HEK293 (cell line): ENCODE results near the gene CACNG7.

Source experiments
- CTCF ChIA-PET: fragments of 350-600 bp; formaldehyde crosslinking; extraction: SDS; loops from one replicate; lab custom pipeline; 2021; ENCODE audit warnings: antibody characterized with exemption; lab: Yijun Ruan, JAX
- POLR2A ChIA-PET: fragments of 300-600 bp; formaldehyde crosslinking; extraction: SDS; loops from one replicate; lab custom pipeline; 2020; ENCODE audit warnings: antibody characterized with exemption, inconsistent platforms; lab: Yijun Ruan, JAX
- H3K27ac ChIP-seq: fragments of 200-500 bp; sonication (Bioruptor generic); 2 replicates; pipeline ENCODE4 v1.5.1; 2014; ENCODE audit warnings: low read depth, low read length, control low read depth, inconsistent platforms; ENCODE audit errors: extremely low read depth
- H3K36me3 ChIP-seq, 2 experiments: fragments of 200-500 bp in 1 of 2; sonication (Bioruptor generic) in 1 of 2; 1 replicate in 1 of 2; 2 replicates in 1 of 2; pipeline ENCODE4 v1.5.1; 2014 to 2017; ENCODE audit warnings: inconsistent platforms in 2 of 2, low read length in 2 of 2; ENCODE audit not compliant: control insufficient read depth in 2 of 2, insufficient read depth in 1 of 2
- H3K4me1 ChIP-seq: fragments of 200-500 bp; sonication (Bioruptor generic); 2 replicates; pipeline ENCODE4 v1.5.1; 2014; ENCODE audit warnings: mild to moderate bottlenecking, low read length, inconsistent platforms; ENCODE audit not compliant: control insufficient read depth, insufficient read depth
- H3K4me3 ChIP-seq: 2 replicates; pipeline ENCODE4 v1.5.1; 2011; ENCODE audit warnings: low read depth, mild to moderate bottlenecking, control low read depth, low read length, moderate library complexity
- H3K9me3 ChIP-seq: fragments of 200-500 bp; sonication (Bioruptor generic); 2 replicates; pipeline ENCODE4 v1.5.1; 2014; ENCODE audit warnings: low read depth, low read length, inconsistent platforms; ENCODE audit not compliant: control insufficient read depth, insufficient read depth
- FEZF1 ChIP-seq: fragments of 450-650 bp; formaldehyde crosslinking; IDR thresholded peaks from 2 replicates; pipeline ENCODE4 v1.5.1; 2016; ENCODE audit warnings: missing biosample characterization, missing genetic modification characterization
- GLI2 ChIP-seq: fragments of 450-650 bp; formaldehyde crosslinking; IDR thresholded peaks from 2 replicates; pipeline ENCODE4; 2017; ENCODE audit warnings: missing biosample characterization, missing genetic modification characterization, low read depth, borderline replicate concordance
- GLIS1 ChIP-seq: fragments of 450-650 bp; formaldehyde crosslinking; IDR thresholded peaks from 2 replicates; pipeline ENCODE4 v1.5.1; 2016; ENCODE audit warnings: missing biosample characterization, missing genetic modification characterization
- IKZF3 ChIP-seq: fragments of 450-650 bp; IDR thresholded peaks from 2 replicates; pipeline ENCODE4 v1.5.0; 2018; ENCODE audit warnings: missing biosample characterization, mild to moderate bottlenecking, missing genetic modification characterization, moderate library complexity
- PRDM4 ChIP-seq: fragments of 450-650 bp; formaldehyde crosslinking; IDR thresholded peaks from 2 replicates; pipeline ENCODE4 v1.5.1; 2017; ENCODE audit warnings: missing biosample characterization, missing genetic modification characterization
- SP3 ChIP-seq: fragments of 450-650 bp; formaldehyde crosslinking; IDR thresholded peaks from 2 replicates; pipeline ENCODE4 v1.5.1; 2016; ENCODE audit warnings: missing biosample characterization, missing genetic modification characterization
- YY1 ChIP-seq: fragments of 450-650 bp; formaldehyde crosslinking; IDR thresholded peaks from 2 replicates; pipeline ENCODE4 v1.5.1; 2018; ENCODE audit warnings: missing biosample characterization, missing genetic modification characterization
- YY2 ChIP-seq: fragments of 450-650 bp; formaldehyde crosslinking; IDR thresholded peaks from 2 replicates; pipeline ENCODE4 v1.5.1; 2016; ENCODE audit warnings: missing biosample characterization, missing genetic modification characterization
- ZBTB17 ChIP-seq: fragments of 450-650 bp; formaldehyde crosslinking; IDR thresholded peaks from 2 replicates; pipeline ENCODE4 v1.5.1; 2016; ENCODE audit warnings: missing biosample characterization, missing genetic modification characterization
- ZBTB7A ChIP-seq: fragments of 450-650 bp; formaldehyde crosslinking; IDR thresholded peaks from 2 replicates; pipeline ENCODE4 v1.5.1; 2016; ENCODE audit warnings: low read depth, missing biosample characterization, missing genetic modification characterization
- ZFHX2 ChIP-seq: fragments of 450-650 bp; formaldehyde crosslinking; conservative IDR thresholded peaks from 2 replicates; pipeline ENCODE4 v1.5.1; 2016; ENCODE audit warnings: missing biosample characterization, missing genetic modification characterization
- ZNF112 ChIP-seq: fragments of 450-650 bp; formaldehyde crosslinking; IDR thresholded peaks from 2 replicates; pipeline ENCODE4 v1.5.0; 2017; ENCODE audit warnings: missing biosample characterization, missing genetic modification characterization
- ZNF114 ChIP-seq: fragments of 450-650 bp; formaldehyde crosslinking; IDR thresholded peaks from 2 replicates; pipeline ENCODE4 v1.5.0; 2017; ENCODE audit warnings: missing biosample characterization, missing genetic modification characterization
- ZNF146 ChIP-seq: fragments of 450-650 bp; formaldehyde crosslinking; IDR thresholded peaks from 2 replicates; pipeline ENCODE4 v1.5.1; 2016; ENCODE audit warnings: missing biosample characterization, missing genetic modification characterization
- ZNF223 ChIP-seq: fragments of 450-650 bp; formaldehyde crosslinking; IDR thresholded peaks from 2 replicates; pipeline ENCODE4 v1.5.1; 2016; ENCODE audit warnings: missing biosample characterization, missing genetic modification characterization
- ZNF23 ChIP-seq: fragments of 450-650 bp; formaldehyde crosslinking; IDR thresholded peaks from 2 replicates; pipeline ENCODE4 v1.5.1; 2016; ENCODE audit warnings: missing biosample characterization, missing genetic modification characterization, borderline replicate concordance
- ZNF335 ChIP-seq: fragments of 450-650 bp; formaldehyde crosslinking; conservative IDR thresholded peaks from 2 replicates; pipeline ENCODE4 v1.5.1; 2016; ENCODE audit warnings: missing biosample characterization, missing genetic modification characterization
- ZNF341 ChIP-seq: fragments of 450-650 bp; formaldehyde crosslinking; IDR thresholded peaks from 2 replicates; pipeline ENCODE4; 2016; ENCODE audit warnings: low read depth, missing biosample characterization, missing genetic modification characterization
- ZNF350 ChIP-seq: fragments of 450-650 bp; formaldehyde crosslinking; IDR thresholded peaks from 2 replicates; pipeline ENCODE4 v1.5.0; 2017; ENCODE audit warnings: missing biosample characterization, mild to moderate bottlenecking, missing genetic modification characterization
- ZNF362 ChIP-seq: fragments of 450-650 bp; formaldehyde crosslinking; IDR thresholded peaks from 2 replicates; pipeline ENCODE4 v1.5.1; 2016; ENCODE audit warnings: missing biosample characterization, missing genetic modification characterization
- ZNF366 ChIP-seq: fragments of 450-650 bp; formaldehyde crosslinking; conservative IDR thresholded peaks from 2 replicates; pipeline ENCODE4 v1.5.1; 2016; ENCODE audit warnings: missing biosample characterization, missing genetic modification characterization
- ZNF621 ChIP-seq: fragments of 450-650 bp; formaldehyde crosslinking; IDR thresholded peaks from 2 replicates; pipeline ENCODE4 v1.5.1; 2017; ENCODE audit warnings: missing biosample characterization, missing genetic modification characterization
- ZNF660 ChIP-seq: fragments of 450-650 bp; IDR thresholded peaks from 2 replicates; pipeline ENCODE4 v1.5.1; 2018; ENCODE audit warnings: missing biosample characterization, mild to moderate bottlenecking, missing genetic modification characterization
- ZNF677 ChIP-seq: fragments of 450-650 bp; IDR thresholded peaks from 2 replicates; pipeline ENCODE4 v1.5.0; 2018; ENCODE audit warnings: missing biosample characterization, mild to moderate bottlenecking, missing genetic modification characterization, moderate library complexity
- ZNF692 ChIP-seq: fragments of 450-650 bp; formaldehyde crosslinking; IDR thresholded peaks from 2 replicates; pipeline ENCODE4 v1.5.1; 2016; ENCODE audit warnings: missing biosample characterization, missing genetic modification characterization
- ZNF76 ChIP-seq: fragments of 450-650 bp; formaldehyde crosslinking; IDR thresholded peaks from 2 replicates; pipeline ENCODE4; 2016; ENCODE audit warnings: low read depth, missing biosample characterization, missing genetic modification characterization, borderline replicate concordance
- ZNF843 ChIP-seq: fragments of 450-650 bp; formaldehyde crosslinking; IDR thresholded peaks from 2 replicates; pipeline ENCODE4 v1.5.1; 2016; ENCODE audit warnings: missing biosample characterization, missing genetic modification characterization
- ZSCAN18 ChIP-seq: fragments of 450-650 bp; formaldehyde crosslinking; IDR thresholded peaks from 2 replicates; pipeline ENCODE4 v1.5.1; 2016; ENCODE audit warnings: missing biosample characterization, missing genetic modification characterization
- ZXDB ChIP-seq: fragments of 450-650 bp; formaldehyde crosslinking; IDR thresholded peaks from 2 replicates; pipeline ENCODE4 v1.5.1; 2016; ENCODE audit warnings: missing biosample characterization, missing genetic modification characterization

CACNG7 gene

GRCh38 chr19:53977429-53977990, 68.4 kb downstream of the CACNG7 start:
- ChIA-PET CTCF (no interaction called here), POLR2A (no interaction called here)
- Histone ChIP-seq H3K36me3 (peaks cover 0 to 4% of the 10 kb centered on the region in 2 experiments; a peak in 1 of 3 replicates), H3K9me3 (no peaks in the 10 kb centered on the region), H3K4me3 (no peak overlapping the region; the same call in 1 of the 2 replicates), H3K27ac (no peak overlapping the region), H3K4me1 (peaks cover 18% of the 10 kb centered on the region)
- TF ChIP-seq ZNF362 (tag by site-specific recombination) (peak; percentile 91), ZNF76 (tag by site-specific recombination) (peak; percentile 98), IKZF3 (tag by site-specific recombination) (peak; percentile 44; the same call in 1 of the 2 replicates), ZXDB (peak; percentile 20; the same call in 1 of the 2 replicates), ZNF366 (tag by site-specific recombination) (0 out of 2 replicates have a peak, but pooled peaks have one; percentile 26), ZNF677 (tag by site-specific recombination) (no peak), ZBTB17 (peak; percentile 84), GLIS1 (tag by site-specific recombination) (no peak), ZNF350 (tag by site-specific recombination) (no peak), ZNF341 (tag by site-specific recombination) (peak; percentile 58; the same call in 1 of the 2 replicates), ZNF335 (tag by site-specific recombination) (peak; percentile 70), YY1 (tag by site-specific recombination) (no peak)

- CTCF ChIA-PET = no interaction called here
- Histone ChIP-seq H3K36me3 (no peaks in the 10 kb centered on the region), H3K4me1 (peaks cover 18% of the 10 kb centered on the region), H3K27ac (no peak overlapping the region), H3K9me3 (no peaks in the 10 kb centered on the region), H3K4me3 (peak overlapping the region; percentile 25)
- POLR2A ChIA-PET = interaction anchor here (0.6 to 0.9 kb wide), 6 partner anchors 9 to 99 kb away, joined by 3 to 6 read pairs (median 4); no protein-coding TSS in a partner anchor
- TF ChIP-seq ZNF692 (no peak), PRDM4 (no peak), ZNF112 (tag by site-specific recombination) (no peak), ZNF660 (tag by site-specific recombination) (no peak), ZNF23 (tag by site-specific recombination) (no peak), ZNF76 (tag by site-specific recombination) (peak; percentile 23; the same call in 1 of the 2 replicates), ZFHX2 (tag by site-specific recombination) (no peak), ZNF146 (no peak), ZNF843 (tag by site-specific recombination) (no peak), ZNF621 (tag by site-specific recombination) (no peak), SP3 (peak; percentile 86), GLI2 (tag by site-specific recombination) (no peak), ZSCAN18 (tag by site-specific recombination) (no peak), YY2 (tag by site-specific recombination) (no peak), FEZF1 (tag by site-specific recombination) (peak; percentile 49), ZNF114 (tag by site-specific recombination) (no peak), ZNF223 (tag by site-specific recombination) (no peak), ZBTB7A (tag by site-specific recombination) (no peak)
Measured at GRCh38 chr19:53977991-53978731, 69.1 kb downstream of the CACNG7 start.
